Measurements from ENCODE around the gene FTSJ1. TPM values are rescaled to one million over a fixed set of nuclear protein-coding genes. Genes with fewer than 3 reads are reported as not detected.
"Not testable (repeated sequence)": the region's sequence is repeated elsewhere in the genome, so short reads cannot be mapped to it uniquely, and the experiment has no call there.

The FTSJ1 gene
- polyA plus RNA-seq, 3 donors: 38.9 to 40.9 (median 40.1) TPM

GRCh38 chrX:48514126-48514806 is 38.3 kb downstream of the FTSJ1 start:
- DNase-seq (ENCODE audit: extremely low read depth in 1 of 11, low read depth in 9 of 11, low spot score in 4 of 11): no peak

GRCh38 chrX:48514868-48515460 is 39.0 kb downstream of the FTSJ1 start:
- no peak for DNase-seq (ENCODE audit: extremely low read depth in 1 of 11, low read depth in 9 of 11, low spot score in 4 of 11)

GRCh38 chrX:48515842-48516241 is 39.8 kb downstream of the FTSJ1 start:
- DNase-seq (ENCODE audit: extremely low read depth in 1 of 11, low read depth in 9 of 11, low spot score in 4 of 11): no peak

- no peak for DNase-seq (ENCODE audit: extremely low read depth in 1 of 11, low read depth in 9 of 11, low spot score in 4 of 11)
Measured at GRCh38 chrX:48516285-48516684, 40.3 kb downstream of the FTSJ1 start.

GRCh38 chrX:48516987-48517386 is 41.0 kb downstream of the FTSJ1 start:
- no peak for DNase-seq (ENCODE audit: extremely low read depth in 1 of 11, low read depth in 9 of 11, low spot score in 4 of 11)

GRCh38 chrX:48519481-48519880 is 43.5 kb downstream of the FTSJ1 start:
- DNase-seq (ENCODE audit: extremely low read depth in 1 of 11, low read depth in 9 of 11, low spot score in 4 of 11): not testable (repeated sequence)

GRCh38 chrX:48520455-48520854 is 44.5 kb downstream of the FTSJ1 start:
- DNase-seq (ENCODE audit: extremely low read depth in 1 of 11, low read depth in 9 of 11, low spot score in 4 of 11): no peak

GRCh38 chrX:48520976-48521352 is 45.0 kb downstream of the FTSJ1 start:
- no peak for DNase-seq (ENCODE audit: extremely low read depth in 1 of 11, low read depth in 9 of 11, low spot score in 4 of 11)

GRCh38 chrX:48521353-48522243 is 45.6 kb downstream of the FTSJ1 start, which contains the start of gene EBP:
TSS of gene EBP (plus strand) at chrX:48521808. CDS start at chrX:48523772, 1,964 bp downstream.
- DNase-seq (ENCODE audit: extremely low read depth in 1 of 11, low read depth in 9 of 11, low spot score in 4 of 11): peak in 10 of 11 donors; percentile 71 to 87 (median 78)

GRCh38 chrX:48522291-48522690 is 46.3 kb downstream of the FTSJ1 start:
- no peak for DNase-seq (ENCODE audit: extremely low read depth in 1 of 11, low read depth in 9 of 11, low spot score in 4 of 11)

- no peak for DNase-seq (ENCODE audit: extremely low read depth in 1 of 11, low read depth in 9 of 11, low spot score in 4 of 11)
Measured at GRCh38 chrX:48523682-48524081, 47.7 kb downstream of the FTSJ1 start.

- DNase-seq (ENCODE audit: extremely low read depth in 1 of 11, low read depth in 9 of 11, low spot score in 4 of 11): not testable (repeated sequence)
Measured at GRCh38 chrX:48525853-48526252, 49.9 kb downstream of the FTSJ1 start.

GRCh38 chrX:48530736-48531135 is 54.7 kb downstream of the FTSJ1 start:
- no peak for DNase-seq (ENCODE audit: extremely low read depth in 1 of 11, low read depth in 9 of 11, low spot score in 4 of 11)

GRCh38 chrX:48531358-48531959 is 55.5 kb downstream of the FTSJ1 start:
- no peak for DNase-seq (ENCODE audit: extremely low read depth in 1 of 11, low read depth in 9 of 11, low spot score in 4 of 11)

- no peak for DNase-seq (ENCODE audit: extremely low read depth in 1 of 11, low read depth in 9 of 11, low spot score in 4 of 11)
Measured at GRCh38 chrX:48532161-48532560, 56.2 kb downstream of the FTSJ1 start.

GRCh38 chrX:48533165-48533564 is 57.2 kb downstream of the FTSJ1 start:
- no peak for DNase-seq (ENCODE audit: extremely low read depth in 1 of 11, low read depth in 9 of 11, low spot score in 4 of 11)

Measured in renal cortex interstitium (tissue), 11 donors.